Measurements from ENCODE around the gene ADAMTSL3.
A peak's percentile ranks its signal among the peaks of the same experiment; 100 is the strongest.

The ADAMTSL3 gene

DNA sequence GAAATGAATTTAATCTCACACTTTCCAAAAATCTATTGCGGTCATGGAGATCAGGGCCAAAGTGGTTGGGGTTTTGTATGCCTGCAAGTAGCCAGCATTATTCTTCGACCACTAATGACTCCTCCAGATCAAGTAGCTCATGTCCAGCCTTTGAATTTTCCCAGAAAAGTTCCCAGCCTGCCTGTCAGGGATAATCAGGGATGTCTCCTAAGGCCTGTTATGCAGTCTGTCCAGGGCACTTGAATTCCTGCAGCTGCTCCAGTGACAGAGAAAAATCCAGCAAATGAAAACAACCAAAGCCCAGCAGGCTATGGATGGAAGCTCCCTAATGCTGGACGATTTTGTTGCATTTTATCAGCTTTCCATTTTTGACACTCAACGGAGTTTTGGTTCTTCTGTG is 215.4 kb downstream of the ADAMTSL3 start:
- DNase-seq (ENCODE audit: low read depth in 2 of 2) = no peak

DNA sequence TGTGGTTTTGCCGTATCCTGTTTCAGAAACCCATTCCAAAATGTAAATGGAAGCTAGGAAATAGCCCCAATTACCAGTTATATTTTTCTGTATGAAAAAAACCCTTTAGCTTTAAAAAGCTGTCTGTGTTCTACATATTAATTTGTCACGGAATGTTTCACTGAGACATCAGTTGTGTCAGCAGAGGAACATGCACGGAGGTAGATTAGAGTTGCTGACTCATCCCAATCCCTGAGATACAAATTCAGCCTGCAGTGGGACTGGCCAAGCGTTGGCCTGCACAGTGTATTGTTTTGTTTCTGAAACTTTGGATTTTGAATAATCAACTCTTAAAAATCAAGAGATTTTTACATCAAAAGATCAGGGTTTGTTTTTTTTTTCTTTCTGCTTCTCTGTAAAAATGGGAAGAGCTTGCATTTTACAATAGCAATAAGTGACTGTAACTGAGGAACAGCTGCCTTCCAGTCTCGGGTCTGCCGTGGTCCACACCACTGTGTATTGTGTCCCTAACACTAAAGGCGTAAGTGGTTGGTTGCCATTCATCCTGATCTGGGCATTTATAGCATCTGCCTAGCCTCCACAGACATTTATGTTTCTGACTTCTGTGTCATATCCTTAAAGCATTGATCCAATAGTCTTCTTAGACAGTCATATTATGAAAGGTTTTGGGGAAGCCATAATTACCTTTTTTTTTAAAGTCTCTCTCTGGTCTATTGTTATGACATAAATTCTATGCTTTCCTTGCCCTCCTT is 218.1 kb downstream of the ADAMTSL3 start:
- peak; percentile 23 to 28 for DNase-seq (ENCODE audit: low read depth in 2 of 2)

DNA sequence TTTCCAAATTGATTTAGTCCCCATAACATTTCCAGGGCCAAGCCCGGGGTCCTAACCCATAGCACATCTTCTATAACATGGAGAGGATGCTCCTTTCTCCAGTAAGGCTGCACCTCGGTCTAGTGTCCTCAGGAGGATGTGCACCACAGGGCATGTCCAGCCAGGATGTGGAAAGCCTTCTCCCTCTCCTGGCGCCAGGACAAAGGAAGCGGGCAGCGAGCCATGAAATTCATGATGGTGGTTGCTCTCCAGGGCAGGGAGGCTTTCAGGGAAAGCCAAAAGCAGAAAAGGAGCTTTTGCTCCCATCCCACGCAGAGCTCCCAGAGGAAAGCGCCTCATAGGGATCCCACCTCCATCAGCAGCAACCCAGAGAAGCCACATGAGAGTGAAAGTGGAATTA is 220.0 kb downstream of the ADAMTSL3 start:
- DNase-seq (ENCODE audit: low read depth in 2 of 2) = no peak

DNA sequence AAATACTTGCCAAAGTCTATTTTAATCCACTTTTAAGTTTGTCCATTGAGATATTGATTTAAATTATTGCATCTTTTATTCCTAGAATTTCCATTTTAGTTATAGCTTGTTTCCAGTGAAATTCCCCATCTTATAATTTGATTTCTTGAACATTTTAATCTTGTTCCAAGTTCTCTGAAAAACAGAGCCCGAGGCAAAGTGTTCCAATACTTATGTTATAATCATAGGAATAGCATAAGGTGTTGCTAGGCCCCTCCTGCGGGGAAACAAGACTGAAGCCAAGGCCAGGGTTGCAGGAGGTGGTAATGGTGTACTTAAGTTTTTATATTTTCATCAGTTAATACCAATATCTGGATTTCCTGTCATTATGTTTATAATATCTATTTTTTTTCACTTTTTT is 226.6 kb downstream of the ADAMTSL3 start:
- no peak for DNase-seq (ENCODE audit: low read depth in 2 of 2)

DNA sequence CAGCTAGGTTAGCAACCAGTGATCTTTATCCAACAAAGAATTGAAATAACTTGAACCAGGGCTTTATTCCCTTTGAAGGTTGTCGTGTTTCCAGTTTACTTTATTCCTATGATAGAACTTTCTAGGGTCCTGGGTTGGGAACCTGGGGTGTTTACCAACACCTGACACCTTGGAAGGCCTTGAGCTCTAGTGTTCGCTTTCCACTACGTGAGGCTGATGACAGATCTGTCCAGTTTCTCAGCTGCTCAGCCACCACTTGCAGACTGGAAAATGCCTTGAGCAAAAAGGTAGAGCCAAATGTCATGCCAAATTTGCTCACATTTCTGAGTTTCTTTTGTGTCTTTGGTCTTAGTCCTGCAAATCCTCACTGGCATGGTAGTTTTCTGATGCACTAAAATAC is 227.2 kb downstream of the ADAMTSL3 start:
- DNase-seq (ENCODE audit: low read depth in 2 of 2) = no peak

DNA sequence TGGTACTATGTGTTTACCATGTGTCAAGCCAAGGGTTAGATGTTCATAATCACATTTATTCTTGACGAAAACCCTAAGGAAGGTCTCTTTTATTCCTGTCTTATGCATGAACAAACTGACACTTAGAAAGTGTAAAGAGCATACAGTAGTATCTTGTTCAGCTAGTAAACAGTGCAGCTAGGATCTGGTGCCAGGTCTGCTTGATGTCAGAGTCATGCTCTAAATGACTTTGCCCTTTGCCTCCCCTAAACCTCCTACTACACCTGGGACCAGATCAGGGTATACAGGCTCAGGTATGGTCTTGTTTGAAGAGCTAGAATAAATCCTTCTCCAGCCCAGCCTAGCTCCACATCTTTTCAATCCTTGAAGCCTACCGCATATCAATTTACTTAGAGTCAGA is 232.4 kb downstream of the ADAMTSL3 start:
- no peak for DNase-seq (ENCODE audit: low read depth in 2 of 2)

DNA sequence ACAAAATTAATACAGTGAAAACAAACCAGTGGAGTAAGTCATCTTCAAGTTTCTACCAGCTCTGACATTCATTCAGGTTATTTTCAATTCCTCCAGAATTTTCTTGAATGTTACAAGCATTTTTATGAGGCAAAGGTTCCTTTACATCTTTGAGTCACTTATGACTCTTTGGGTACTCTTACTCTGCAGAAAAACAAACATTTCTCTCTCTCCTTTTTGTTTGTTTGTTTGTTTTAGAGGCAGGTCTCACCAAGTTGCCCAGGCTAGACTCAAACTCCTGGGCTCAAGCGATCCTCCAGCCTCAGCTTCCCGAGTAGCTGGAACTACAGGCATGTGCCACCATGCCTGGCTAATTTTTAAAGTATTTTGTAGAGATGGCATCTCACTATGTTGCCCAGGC is 233.5 kb downstream of the ADAMTSL3 start:
- no peak for DNase-seq (ENCODE audit: low read depth in 2 of 2)

DNA sequence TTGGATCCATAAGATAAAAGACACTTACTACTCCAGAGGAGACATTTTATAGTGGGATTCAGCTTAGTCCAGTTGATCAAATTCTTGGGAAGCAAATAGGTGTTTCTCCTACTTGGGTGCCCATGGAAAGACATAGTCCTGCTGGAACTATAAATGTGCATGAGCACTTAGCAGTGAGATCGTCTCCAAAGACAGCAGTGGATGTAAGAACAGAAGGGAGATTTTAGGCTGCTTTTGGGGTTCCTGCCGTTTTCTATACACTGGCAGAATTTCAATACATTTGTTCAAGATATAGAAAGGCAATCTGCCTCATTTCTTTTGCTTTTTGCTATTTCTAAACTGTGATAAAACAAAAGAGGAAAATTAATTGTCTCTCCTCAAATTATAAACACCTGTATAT is 234.0 kb downstream of the ADAMTSL3 start:
- no peak for DNase-seq (ENCODE audit: low read depth in 2 of 2)

DNA sequence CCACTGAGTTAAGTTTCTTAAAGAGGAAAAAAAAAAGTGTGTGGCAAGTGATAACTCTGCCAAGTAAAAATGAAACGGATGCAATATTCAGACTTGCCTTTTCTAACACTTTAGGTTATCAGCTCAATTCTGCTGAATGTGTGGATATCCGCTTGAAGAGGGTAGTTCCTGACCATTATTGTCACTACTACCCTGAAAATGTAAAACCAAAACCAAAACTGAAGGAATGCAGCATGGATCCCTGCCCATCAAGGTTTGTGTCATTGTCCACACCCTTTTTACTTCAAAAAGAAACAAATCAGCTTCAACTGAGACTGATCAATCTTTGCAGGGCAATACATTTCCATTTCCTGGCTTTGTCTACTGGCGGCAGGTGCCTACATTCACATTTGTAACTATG is 236.1 kb downstream of the ADAMTSL3 start:
- no peak for DNase-seq (ENCODE audit: low read depth in 2 of 2)

DNA sequence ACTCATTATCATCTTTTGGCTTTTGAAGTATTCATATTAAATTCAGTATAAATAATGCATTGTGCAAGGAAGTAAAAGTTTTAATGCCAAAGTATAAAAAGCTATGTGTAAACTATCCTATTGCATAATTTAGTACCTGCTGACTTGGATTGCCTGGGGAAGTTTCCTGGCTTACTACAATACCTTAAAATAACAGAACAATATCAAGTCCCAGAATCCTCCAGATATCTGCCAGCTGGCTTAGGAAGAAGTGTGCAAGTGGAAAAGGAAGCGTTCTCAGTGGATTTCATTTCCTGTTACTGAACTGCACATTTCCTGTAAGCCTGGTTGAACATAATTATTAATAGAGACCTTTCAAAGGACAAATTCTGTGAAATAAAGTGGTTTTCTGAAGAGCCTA is 236.7 kb downstream of the ADAMTSL3 start:
- no peak for DNase-seq (ENCODE audit: low read depth in 2 of 2)

DNA sequence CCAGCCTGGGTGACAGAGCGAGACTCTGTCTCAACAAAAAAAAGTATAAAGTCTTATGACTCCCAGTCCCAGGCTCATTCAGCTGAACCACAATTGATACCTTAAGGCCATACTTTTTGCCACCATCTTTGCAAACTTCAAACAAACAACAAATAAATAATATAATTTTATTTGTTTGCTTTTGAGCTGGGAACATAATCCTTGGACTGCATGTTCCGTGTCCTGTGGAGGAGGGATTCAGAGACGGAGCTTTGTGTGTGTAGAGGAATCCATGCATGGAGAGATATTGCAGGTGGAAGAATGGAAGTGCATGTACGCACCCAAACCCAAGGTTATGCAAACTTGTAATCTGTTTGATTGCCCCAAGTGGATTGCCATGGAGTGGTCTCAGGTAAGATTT is 238.6 kb downstream of the ADAMTSL3 start:
- DNase-seq (ENCODE audit: low read depth in 2 of 2) = no peak

DNA sequence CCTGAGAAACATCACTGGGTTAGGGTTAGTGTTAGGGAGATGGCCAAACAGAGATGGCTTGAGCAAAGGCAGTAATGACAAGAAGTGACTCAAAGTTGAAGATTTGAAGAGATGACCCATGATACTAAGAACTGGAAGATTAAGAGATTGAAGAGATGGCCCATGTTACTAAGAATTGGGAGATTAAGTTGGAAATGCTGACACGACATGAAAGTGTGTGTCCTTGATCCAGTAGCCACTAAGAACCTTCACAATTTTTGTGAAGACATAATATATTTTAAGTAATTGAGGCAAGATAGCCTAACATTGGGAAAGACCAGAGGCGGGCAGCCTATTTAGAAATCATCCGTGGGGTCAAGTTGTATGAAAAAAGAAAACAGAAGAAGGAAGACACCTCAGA is 239.4 kb downstream of the ADAMTSL3 start:
- DNase-seq (ENCODE audit: low read depth in 2 of 2) = no peak

DNA sequence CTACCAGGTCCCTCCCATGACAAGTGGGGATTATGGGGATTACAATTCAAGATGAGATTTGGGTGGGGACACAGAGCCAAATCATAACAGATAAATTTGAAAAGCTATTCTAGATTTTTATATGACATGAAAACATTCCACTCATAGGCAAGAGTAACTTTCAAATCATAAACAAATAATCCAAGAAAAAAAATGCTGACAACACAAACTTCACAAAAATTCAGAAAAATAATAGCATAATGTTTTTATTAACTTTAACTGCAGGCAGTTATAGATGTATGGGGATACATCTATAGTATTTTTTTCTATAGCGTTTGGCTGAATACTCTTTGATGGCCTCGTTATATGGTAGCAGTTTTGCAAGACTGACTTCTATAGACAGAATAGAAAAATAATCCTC is 243.1 kb downstream of the ADAMTSL3 start:
- no peak for DNase-seq (ENCODE audit: low read depth in 2 of 2)

DNA sequence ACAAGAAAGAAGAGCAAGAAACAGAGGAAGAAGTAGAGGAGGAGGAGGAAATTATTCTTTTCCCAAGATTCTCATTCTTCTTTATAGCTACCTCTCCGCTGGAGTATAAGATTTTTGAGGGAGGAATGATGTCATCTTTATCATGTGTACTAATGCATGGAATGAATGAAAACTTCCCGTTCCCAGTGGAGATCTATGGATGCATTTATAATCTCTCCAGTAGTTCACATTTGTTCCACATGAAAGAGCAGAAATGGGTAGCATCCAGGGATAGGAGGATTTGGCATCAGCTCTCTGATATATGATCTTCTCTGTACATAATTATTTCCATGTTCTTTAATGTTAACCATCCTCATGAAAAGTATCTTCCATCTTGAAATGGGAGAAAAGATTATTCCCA is 244.4 kb downstream of the ADAMTSL3 start:
- no peak for DNase-seq (ENCODE audit: low read depth in 2 of 2)

DNA sequence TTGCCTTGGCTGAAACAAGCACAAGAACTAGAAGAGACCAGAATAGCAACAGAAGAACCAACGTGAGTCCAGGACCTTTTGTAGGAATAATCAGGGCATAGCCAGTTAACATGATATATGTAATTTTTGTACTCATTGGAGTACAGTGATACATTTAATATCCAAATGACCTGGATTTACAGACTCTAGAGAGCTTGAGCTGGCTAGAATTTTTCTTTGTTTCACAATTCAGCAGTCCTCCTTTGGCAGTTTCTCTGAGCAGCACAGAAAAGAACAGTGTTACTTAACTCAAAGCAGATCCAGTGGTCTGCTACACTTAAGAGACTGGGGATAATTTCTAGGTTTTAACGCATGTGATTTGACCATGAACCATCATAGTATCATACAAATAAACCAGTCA is 245.7 kb downstream of the ADAMTSL3 start:
- DNase-seq (ENCODE audit: low read depth in 2 of 2) = no peak

DNA sequence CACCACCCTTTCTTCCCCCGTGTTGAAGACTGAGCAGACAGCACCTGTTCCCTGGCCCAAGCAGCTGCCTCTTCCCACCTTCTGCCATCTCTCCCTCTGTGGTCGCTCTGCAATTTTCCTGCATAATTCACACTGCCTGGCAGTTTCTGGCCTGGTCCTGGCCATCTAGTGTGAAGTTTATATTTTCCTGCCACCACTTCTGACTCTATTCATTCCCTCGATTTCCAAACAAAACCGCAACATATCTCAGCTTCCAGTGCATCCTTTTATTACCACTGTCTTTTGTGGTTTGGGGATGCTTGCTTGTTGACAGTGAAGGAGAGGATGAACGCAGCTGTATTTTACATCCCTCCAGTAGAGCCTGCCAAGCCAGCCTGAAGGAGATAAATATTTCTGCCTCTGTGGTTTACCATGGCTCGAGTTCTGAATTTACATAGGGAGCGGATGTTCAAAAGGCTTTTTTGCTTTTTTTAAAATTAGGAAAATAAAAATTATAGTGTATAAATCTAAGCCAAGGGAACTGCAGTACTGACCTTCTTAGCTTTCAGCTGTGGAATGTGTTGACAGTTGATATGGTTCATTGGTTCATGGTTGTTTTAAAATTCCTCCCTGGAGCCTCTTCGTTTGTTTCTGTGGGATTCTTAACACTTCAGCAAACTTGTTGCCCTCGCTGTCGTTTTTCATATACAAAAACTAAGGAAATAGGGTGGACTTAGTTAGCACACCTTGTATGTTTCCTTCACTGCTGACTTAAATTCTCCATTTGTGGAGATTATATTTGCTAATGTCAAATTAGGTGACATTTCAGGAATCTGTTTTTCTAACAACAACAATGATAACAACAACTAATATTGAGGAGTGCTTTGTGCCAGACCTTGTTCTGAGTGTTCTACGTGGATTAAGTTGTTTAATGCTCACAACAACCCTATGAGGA is 250.5 kb downstream of the ADAMTSL3 start:
- peak; percentile 87 to 91 for DNase-seq (ENCODE audit: low read depth in 2 of 2)

DNA sequence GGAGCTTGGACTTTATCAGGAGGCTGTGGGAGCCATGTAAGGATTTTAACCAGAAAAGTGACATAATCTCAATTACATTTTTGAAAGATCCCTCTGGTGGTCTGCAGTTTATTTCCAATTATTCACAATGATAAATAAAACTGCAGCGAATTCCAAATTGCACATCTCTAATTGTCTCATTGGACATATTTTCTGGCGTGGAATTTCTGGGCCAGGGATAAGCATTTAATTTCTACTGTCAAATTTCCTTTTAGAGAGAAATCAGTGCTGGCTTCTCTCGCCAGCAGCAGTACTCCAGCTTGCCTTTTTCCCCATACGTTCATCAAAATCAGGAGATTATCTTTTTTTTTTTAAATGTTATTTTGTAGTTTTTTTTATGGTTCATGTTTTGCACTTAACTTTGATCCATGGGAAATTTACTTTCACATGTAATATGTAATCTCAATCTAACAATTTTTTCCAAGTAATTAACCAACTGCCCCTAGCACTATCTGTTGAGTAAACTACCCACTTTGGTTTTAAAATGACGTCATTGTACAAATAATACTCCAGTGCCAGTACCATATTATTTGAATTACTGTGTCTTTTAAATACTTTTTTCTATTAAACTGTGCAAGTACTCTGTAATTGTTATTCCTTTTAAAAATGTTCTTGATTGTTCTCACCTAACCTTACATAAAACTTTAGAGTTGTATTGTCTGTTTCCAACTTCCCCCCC is 251.8 kb downstream of the ADAMTSL3 start:
- no peak for DNase-seq (ENCODE audit: low read depth in 2 of 2)

DNA sequence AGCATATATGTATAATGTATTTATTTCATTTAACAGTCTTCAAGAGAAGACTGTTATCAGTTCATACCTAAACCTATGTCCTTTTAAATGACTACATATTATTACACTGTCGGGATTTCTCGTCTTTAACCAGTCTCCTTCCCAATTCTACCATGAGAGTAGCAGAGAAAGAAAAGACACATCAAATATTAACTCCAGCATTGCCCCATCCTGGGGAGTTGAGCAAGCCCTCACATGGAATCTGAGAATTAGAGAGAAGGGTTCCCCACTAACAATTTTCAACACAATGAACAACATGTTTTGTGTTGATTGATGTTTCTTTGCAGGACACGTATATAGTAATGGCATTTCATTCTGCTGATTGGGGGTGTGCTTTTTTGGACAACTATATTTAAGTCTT is 257.4 kb downstream of the ADAMTSL3 start:
- DNase-seq (ENCODE audit: low read depth in 2 of 2) = no peak

DNA sequence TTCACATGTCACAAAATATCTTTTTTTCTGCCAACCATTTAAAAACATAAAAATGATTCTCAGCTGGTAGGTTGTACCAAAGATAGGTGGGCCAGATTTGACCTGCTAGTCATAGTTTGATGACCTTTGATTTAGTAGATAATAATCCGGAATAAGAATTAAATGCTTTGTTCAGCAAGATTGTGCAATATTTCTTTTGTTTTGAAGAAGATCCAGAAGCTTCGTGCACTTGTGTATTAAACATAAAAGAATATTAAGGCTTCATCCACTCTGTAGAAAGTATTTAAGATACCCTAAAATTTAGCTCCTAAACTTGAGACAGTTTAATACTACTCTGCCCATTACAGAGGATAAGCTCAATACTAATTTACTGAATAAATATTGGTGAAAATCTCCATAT is 258.4 kb downstream of the ADAMTSL3 start:
- no peak for DNase-seq (ENCODE audit: low read depth in 2 of 2)

DNA sequence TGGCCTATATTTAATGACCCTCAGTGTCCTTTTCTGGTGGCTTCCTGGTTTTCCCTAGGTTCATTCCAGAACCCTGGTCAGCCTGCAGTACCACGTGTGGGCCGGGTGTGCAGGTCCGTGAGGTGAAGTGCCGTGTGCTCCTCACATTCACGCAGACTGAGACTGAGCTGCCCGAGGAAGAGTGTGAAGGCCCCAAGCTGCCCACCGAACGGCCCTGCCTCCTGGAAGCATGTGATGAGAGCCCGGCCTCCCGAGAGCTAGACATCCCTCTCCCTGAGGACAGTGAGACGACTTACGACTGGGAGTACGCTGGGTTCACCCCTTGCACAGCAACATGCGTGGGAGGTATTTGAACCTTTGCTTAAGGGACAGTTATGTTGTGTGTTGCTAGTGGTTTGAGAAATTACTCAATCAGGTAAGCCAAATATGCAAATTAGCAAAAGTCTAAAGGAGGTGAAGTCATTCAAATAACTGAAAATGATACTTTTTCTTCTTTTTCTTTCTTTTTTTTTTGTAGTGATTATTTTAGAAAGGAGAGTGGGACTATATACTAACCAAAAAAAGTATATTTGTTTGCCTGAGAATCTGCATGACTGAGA is 259.2 kb downstream of the ADAMTSL3 start:
- DNase-seq (ENCODE audit: low read depth in 2 of 2) = no peak

DNA sequence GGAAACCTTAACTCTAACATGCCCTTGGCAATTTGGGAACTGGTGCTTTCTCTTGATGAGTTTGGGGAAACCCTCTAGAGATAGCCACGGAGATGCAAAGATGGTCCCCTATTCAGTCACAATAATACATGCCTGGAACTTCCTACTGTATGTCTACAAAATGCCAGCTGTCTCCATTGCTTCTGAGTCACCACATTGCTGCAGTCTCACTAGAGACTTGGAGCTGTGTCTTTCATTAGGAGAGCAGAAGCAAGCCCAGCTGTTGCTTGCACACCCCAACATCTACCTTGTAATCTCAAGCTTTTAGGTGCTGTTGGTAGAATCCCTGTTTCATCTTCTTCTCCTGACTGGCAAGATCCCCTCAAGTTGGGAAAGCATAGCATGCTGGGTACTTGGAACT is 261.0 kb downstream of the ADAMTSL3 start:
- no peak for DNase-seq (ENCODE audit: low read depth in 2 of 2)

DNA sequence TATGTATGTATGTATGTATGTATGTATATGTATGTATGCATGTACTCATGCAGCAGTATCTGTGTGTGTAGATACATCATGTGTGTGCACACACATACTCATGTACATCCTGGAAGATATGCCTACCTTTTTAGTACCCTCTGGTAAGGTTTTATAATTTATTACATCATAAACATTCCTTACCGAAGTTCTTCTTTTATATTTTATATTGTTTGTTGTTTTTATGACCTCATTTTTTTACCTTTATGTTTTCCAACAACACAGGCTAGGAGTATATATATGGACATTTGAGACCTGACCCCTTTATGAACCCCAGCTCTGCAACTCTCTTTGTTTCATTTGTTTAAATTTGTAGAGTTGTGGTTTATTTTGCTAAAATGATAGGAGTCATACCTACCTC is 263.5 kb downstream of the ADAMTSL3 start:
- no peak for DNase-seq (ENCODE audit: low read depth in 2 of 2)
